Measurements from ENCODE around the gene BUD13. TPM values are rescaled to one million over a fixed set of nuclear protein-coding genes. Genes with fewer than 3 reads are reported as not detected.

The BUD13 gene
- total RNA-seq, 1 donor, result 14.5 TPM

DNA sequence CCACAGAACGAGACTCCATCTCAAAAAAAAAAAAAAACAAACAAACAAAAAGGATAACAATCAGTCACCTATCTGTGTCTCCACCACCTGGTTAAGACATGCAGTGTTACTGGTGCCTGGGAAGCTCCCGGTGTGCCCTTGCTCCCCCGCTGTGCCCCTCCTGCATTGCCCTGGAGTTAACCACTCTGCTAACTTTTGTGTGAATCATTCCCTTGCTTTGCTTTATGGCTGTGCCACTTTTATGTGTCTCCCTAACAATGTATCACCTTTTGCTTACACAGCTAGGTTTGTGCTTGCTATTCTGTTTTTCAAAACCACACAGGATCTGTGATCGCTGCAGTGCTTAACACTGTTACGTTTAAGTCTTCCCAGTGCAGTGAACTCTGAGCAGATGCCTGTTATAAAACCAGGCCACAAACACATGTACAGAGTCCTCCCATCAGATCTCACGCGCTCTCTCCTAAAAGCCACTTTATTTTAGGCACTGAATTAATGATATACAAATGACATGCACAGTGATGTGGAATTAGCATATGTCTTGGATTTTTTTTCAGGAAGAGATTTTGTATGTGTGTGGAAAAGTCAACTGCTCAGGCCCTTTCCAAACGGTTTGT is 69.9 kb downstream of the BUD13 start:
- no peak overlapping the region for H3K4me3 ChIP-seq (ENCODE audit: insufficient read depth, low read length)
- H3K4me2 ChIP-seq (ENCODE audit: insufficient read depth, low read length), result no peak overlapping the region
- TF ChIP-seq, protein P1, sequence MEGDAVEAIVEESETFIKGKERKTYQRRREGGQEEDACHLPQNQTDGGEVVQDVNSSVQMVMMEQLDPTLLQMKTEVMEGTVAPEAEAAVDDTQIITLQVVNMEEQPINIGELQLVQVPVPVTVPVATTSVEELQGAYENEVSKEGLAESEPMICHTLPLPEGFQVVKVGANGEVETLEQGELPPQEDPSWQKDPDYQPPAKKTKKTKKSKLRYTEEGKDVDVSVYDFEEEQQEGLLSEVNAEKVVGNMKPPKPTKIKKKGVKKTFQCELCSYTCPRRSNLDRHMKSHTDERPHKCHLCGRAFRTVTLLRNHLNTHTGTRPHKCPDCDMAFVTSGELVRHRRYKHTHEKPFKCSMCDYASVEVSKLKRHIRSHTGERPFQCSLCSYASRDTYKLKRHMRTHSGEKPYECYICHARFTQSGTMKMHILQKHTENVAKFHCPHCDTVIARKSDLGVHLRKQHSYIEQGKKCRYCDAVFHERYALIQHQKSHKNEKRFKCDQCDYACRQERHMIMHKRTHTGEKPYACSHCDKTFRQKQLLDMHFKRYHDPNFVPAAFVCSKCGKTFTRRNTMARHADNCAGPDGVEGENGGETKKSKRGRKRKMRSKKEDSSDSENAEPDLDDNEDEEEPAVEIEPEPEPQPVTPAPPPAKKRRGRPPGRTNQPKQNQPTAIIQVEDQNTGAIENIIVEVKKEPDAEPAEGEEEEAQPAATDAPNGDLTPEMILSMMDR (IDR thresholded peaks at IDR 0.05; ENCODE audit: extremely low read depth, low read depth, low read length), result no peak
- peaks cover 19% of the 10 kb centered on the region for H3K27me3 ChIP-seq (ENCODE audit: insufficient read depth, low read length)
- H3K4me1 ChIP-seq (ENCODE audit: insufficient read depth, low read length), result no peaks in the 10 kb centered on the region
- no peaks in the 10 kb centered on the region for H3K36me3 ChIP-seq (ENCODE audit: insufficient read depth, low read length)
- H3K27ac ChIP-seq (ENCODE audit: low read depth, low read length), result no peak overlapping the region
- no peaks in the 10 kb centered on the region for H3K9me3 ChIP-seq (ENCODE audit: low read depth, low read length)
- no peak overlapping the region for H2AFZ ChIP-seq (ENCODE audit: low read length)
- H4K20me1 ChIP-seq (ENCODE audit: insufficient read depth, low read length), result no peaks in the 10 kb centered on the region
- no peaks in the 10 kb centered on the region for H3K79me2 ChIP-seq (ENCODE audit: insufficient read depth, low read length)
- no peak for DNase-seq (ENCODE audit: insufficient read length, low spot score, missing footprints)

DNA sequence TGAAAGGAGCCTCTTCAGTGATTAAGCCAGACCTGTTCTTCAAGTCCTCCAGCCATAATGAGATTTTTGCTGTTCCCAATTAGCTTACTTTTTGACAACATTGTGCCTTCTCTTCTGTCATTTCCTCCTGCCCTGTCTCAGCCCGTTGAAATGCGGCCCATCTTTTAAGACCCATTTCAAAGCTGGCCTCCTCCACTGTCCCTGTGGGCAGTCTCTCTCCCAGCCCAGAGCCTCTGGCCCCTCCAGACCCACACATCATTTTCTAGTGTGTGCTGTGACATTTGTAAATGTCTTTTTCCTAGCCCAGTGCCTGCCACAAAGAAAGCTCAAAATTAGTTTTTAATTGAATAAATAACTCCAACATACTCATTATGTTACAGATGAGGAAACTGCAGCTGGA is 70.9 kb downstream of the BUD13 start:
- Histone ChIP-seq H3K4me3 (ENCODE audit: insufficient read depth, low read length) (no peak overlapping the region), H3K27me3 (ENCODE audit: insufficient read depth, low read length) (peaks cover 10% of the 10 kb centered on the region), H3K36me3 (ENCODE audit: insufficient read depth, low read length) (no peaks in the 10 kb centered on the region), H3K9me3 (ENCODE audit: low read depth, low read length) (no peaks in the 10 kb centered on the region), H3K79me2 (ENCODE audit: insufficient read depth, low read length) (no peaks in the 10 kb centered on the region), H2AFZ (ENCODE audit: low read length) (no peak overlapping the region), H4K20me1 (ENCODE audit: insufficient read depth, low read length) (no peaks in the 10 kb centered on the region), H3K27ac (ENCODE audit: low read depth, low read length) (no peak overlapping the region), H3K4me2 (ENCODE audit: insufficient read depth, low read length) (no peak overlapping the region), H3K4me1 (ENCODE audit: insufficient read depth, low read length) (no peaks in the 10 kb centered on the region)
- TF ChIP-seq, protein P1 (IDR thresholded peaks at IDR 0.05; ENCODE audit: extremely low read depth, low read depth, low read length), result no peak
- no peak for DNase-seq (ENCODE audit: insufficient read length, low spot score, missing footprints)

DNA sequence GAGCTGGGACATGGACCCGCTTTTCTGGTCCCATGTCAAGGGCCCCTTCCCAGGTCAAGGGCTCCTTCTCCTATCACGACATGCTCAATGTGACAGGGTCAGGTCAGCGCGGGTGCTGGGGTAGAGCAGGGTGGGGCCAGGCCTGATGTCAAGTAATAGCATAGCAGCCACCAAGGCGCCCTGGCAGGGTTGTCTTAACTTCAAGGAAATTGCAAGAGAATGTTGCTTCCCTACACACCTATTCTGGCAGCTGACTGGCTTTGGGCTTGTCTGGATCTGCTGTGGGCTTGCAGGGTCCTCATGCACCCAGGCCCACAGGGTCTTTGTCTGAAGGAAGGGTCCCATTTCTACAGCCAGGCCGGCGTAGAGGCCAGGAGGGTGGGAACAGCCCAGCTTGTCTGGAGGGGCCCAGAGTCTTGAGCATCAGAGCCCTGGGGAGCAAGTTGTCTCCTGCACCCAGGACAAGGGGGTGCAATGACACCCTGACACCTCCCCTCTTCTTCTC is 71.4 kb downstream of the BUD13 start:
- Histone ChIP-seq H3K36me3 (ENCODE audit: insufficient read depth, low read length) (no peaks in the 10 kb centered on the region), H3K79me2 (ENCODE audit: insufficient read depth, low read length) (no peaks in the 10 kb centered on the region), H3K9me3 (ENCODE audit: low read depth, low read length) (no peaks in the 10 kb centered on the region), H3K27ac (ENCODE audit: low read depth, low read length) (no peak overlapping the region), H3K4me3 (ENCODE audit: insufficient read depth, low read length) (no peak overlapping the region), H3K4me2 (ENCODE audit: insufficient read depth, low read length) (no peak overlapping the region), H4K20me1 (ENCODE audit: insufficient read depth, low read length) (no peaks in the 10 kb centered on the region), H2AFZ (ENCODE audit: low read length) (no peak overlapping the region), H3K27me3 (ENCODE audit: insufficient read depth, low read length) (peaks cover 6% of the 10 kb centered on the region), H3K4me1 (ENCODE audit: insufficient read depth, low read length) (peaks cover 2% of the 10 kb centered on the region)
- DNase-seq (ENCODE audit: insufficient read length, low spot score, missing footprints), result no peak
- TF ChIP-seq, protein P1 (IDR thresholded peaks at IDR 0.05; ENCODE audit: extremely low read depth, low read depth, low read length), result no peak

DNA sequence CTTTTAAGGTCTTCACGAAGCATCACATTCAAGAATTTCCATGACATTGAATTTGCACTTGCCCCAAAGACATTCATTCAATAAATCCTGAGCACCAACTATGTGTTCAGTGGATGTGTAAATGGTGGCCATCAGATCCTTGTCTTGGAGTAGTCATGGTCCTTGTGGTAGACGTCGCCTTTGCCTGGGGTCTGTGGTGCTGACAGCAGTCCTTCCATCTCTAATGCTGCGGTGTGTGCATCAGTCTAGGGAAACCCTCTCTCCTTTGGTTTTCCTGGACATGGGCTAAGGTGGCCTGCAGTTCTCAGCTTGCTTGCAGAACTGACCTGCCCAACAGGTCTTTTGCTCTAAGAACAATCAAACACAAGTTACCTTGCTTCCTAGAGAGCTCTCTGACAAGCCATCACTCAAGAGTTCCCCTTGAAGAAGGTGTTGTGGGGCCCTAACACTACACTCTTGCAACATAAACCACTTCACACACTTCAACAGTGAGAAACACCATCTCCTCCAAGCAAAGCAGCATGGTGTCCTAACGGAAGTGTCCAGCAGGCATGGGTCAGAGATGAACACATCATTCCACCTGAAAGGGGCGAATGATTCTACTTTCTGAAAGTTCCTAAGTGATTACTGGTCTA is 72.1 kb downstream of the BUD13 start:
- no peaks in the 10 kb centered on the region for H3K79me2 ChIP-seq (ENCODE audit: insufficient read depth, low read length)
- no peaks in the 10 kb centered on the region for H3K27me3 ChIP-seq (ENCODE audit: insufficient read depth, low read length)
- no peaks in the 10 kb centered on the region for H3K9me3 ChIP-seq (ENCODE audit: low read depth, low read length)
- no peak overlapping the region for H3K4me3 ChIP-seq (ENCODE audit: insufficient read depth, low read length)
- H4K20me1 ChIP-seq (ENCODE audit: insufficient read depth, low read length), result no peaks in the 10 kb centered on the region
- TF ChIP-seq, protein P1 (IDR thresholded peaks at IDR 0.05; ENCODE audit: extremely low read depth, low read depth, low read length), result no peak
- DNase-seq (ENCODE audit: insufficient read length, low spot score, missing footprints), result no peak
- no peaks in the 10 kb centered on the region for H3K36me3 ChIP-seq (ENCODE audit: insufficient read depth, low read length)
- no peak overlapping the region for H3K4me2 ChIP-seq (ENCODE audit: insufficient read depth, low read length)
- no peak overlapping the region for H3K27ac ChIP-seq (ENCODE audit: low read depth, low read length)
- H3K4me1 ChIP-seq (ENCODE audit: insufficient read depth, low read length), result peaks cover 3% of the 10 kb centered on the region
- no peak overlapping the region for H2AFZ ChIP-seq (ENCODE audit: low read length)

Data from osteoblast (primary cell).